ENCODE results near the gene RFX7. TPM values are rescaled to one million over a fixed set of nuclear protein-coding genes. Genes with fewer than 3 reads are reported as not detected.

RFX7 gene
- total RNA-seq = 39.8 and 44.8 TPM in 2 replicates
- 11.6 TPM for total RNA-seq (2013)
- polyA plus RNA-seq = 4.7 and 6.6 TPM in 2 replicates
- 16.3 and 20.8 TPM in 2 replicates for polyA minus RNA-seq

DNA sequence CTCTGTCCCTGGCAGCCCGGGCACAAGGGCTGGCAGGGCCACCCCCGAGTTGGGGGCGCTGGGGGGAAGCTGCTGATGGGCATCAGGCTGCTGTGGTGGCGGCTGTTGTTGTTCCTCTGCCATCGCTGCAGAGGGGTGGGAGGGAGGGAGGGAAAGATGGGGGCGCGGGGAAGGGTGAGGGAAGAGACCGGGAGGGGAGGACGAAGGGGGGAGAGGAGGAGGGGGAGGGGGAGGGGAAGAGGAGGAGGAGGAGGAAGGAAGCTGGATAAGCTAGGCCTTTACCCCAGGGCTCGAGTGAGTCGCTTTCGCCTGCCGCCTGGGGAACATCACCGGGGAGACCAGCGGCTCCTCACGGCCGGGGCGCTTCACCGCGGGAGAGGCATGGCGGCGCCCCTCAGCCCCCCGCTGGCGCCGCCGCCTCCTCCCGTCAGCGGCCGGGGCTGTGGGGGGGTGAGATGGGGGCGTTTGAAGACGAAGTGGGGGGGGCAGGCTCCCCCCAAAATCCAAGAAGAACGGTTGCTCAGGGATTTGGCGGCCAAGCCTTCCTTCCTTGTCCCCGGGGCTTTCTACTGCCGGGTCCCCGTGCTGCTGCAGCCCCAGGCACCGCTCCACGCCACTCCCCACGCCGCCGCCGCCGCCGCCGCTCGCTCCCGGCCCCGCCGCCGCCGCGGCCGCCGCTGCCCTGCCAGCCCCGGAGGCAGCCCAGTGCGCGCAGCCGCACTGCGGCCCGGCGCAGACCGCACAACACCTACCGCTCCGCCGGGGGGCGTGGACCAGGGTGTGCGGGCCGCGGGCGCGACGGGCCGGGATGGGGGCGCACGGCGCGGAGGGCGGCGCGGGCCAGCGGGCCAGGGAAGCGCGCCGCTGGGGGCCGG lies at the start of gene RFX7:
RFX7 (minus strand) TSS at position 717 of the 875 bp plus-strand sequence; CDS start at position 123, 594 bp downstream.
- H3K36me3 ChIP-seq (replicated peaks in 1 of 2; ENCODE audit: control extremely low read depth in 1 of 2, control insufficient read depth in 1 of 2, extremely low read depth in 1 of 2, insufficient read depth in 2 of 2, low read length in 1 of 2) = no peaks in the 10 kb centered on the region
- CTCF ChIA-PET = interaction anchor here (0.8 to 2.8 kb wide), 4 partner anchors 8 to 185 kb away, joined by 3 to 15 read pairs (median 4); no protein-coding TSS in a partner anchor
- under 1% methylated on average over 79 of the region's 85 CpGs for WGBS (ENCODE audit: insufficient coverage)
- Mint-ChIP-seq H3K27me3 (no peaks in the 10 kb centered on the region), H3K27ac (peak within 1 kb of the TSS; percentile 89), H3K9me3 (ENCODE audit: insufficient read depth) (no peaks in the 10 kb centered on the region), H3K4me3 (peak within 1 kb of the TSS; percentile 94), H3K4me1 (peaks cover 41% of the 10 kb centered on the region)
- H3K9ac ChIP-seq (ENCODE audit: low read length) = peak within 1 kb of the TSS; percentile 85
- H3K79me2 ChIP-seq (ENCODE audit: control insufficient read depth, insufficient read depth, low read length) = peaks cover 53% of the 10 kb centered on the region
- POLR2A ChIA-PET = interaction anchor here (0.6 to 0.8 kb wide), 5 partner anchors 43 to 1046 kb away, joined by 3 to 8 read pairs (median 5); partner anchors contain the start of gene RSL24D1
- H2AFZ ChIP-seq (ENCODE audit: insufficient read depth, low read depth, low read length, poor library complexity, severe bottlenecking) = peak within 1 kb of the TSS; percentile 94
- intact Hi-C loops (cut with micrococcal nuclease) = loop anchor here (2.0 to 10.0 kb wide), 4 partner anchors 149 to 1049 kb away; partner anchors contain the start of genes MNS1 and RSL24D1
- peaks cover 24 to 25% of the 10 kb centered on the region in 2 donors for H3K4me1 ChIP-seq (ENCODE audit: control insufficient read depth in 2 of 2, insufficient read depth in 2 of 2, low read length in 2 of 2)
- H3K27ac ChIP-seq (ENCODE audit: low read length in 2 of 2) = peak within 1 kb of the TSS; percentile 57 to 82
- peak within 1 kb of the TSS; percentile 79 for H3K4me2 ChIP-seq (replicated peaks; ENCODE audit: low read depth, low read length, poor library complexity, severe bottlenecking)
- no peaks in the 10 kb centered on the region for H3K9me3 ChIP-seq (ENCODE audit: control extremely low read depth in 1 of 3, control insufficient read depth in 2 of 3, insufficient read depth in 1 of 3, low read length in 2 of 3)
- H3K27me3 ChIP-seq (replicated peaks in 1 of 4; ENCODE audit: control extremely low read depth in 1 of 4, control insufficient read depth in 3 of 4, insufficient read depth in 4 of 4, low read length in 3 of 4) = no peaks in the 10 kb centered on the region
- ATAC-seq (ENCODE audit: low read depth) (peak; percentile 78), DNase-seq (peak; percentile 88)
- H3K4me3 ChIP-seq (ENCODE audit: control extremely low read depth in 1 of 5, extremely low read depth in 1 of 5, insufficient read depth in 1 of 5, low read depth in 2 of 5, low read length in 4 of 5) = peak within 1 kb of the TSS; percentile 57 to 93 (median 89)
- H4K20me1 ChIP-seq (ENCODE audit: control insufficient read depth, insufficient read depth, low read length, poor library complexity, severe bottlenecking) = no peaks in the 10 kb centered on the region
- TF ChIP-seq, protein P1, sequence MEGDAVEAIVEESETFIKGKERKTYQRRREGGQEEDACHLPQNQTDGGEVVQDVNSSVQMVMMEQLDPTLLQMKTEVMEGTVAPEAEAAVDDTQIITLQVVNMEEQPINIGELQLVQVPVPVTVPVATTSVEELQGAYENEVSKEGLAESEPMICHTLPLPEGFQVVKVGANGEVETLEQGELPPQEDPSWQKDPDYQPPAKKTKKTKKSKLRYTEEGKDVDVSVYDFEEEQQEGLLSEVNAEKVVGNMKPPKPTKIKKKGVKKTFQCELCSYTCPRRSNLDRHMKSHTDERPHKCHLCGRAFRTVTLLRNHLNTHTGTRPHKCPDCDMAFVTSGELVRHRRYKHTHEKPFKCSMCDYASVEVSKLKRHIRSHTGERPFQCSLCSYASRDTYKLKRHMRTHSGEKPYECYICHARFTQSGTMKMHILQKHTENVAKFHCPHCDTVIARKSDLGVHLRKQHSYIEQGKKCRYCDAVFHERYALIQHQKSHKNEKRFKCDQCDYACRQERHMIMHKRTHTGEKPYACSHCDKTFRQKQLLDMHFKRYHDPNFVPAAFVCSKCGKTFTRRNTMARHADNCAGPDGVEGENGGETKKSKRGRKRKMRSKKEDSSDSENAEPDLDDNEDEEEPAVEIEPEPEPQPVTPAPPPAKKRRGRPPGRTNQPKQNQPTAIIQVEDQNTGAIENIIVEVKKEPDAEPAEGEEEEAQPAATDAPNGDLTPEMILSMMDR (IDR thresholded peaks at IDR 0.05) = no peak
- TF ChIP-seq EZH2 (IDR thresholded peaks at IDR 0.05; ENCODE audit: borderline replicate concordance, insufficient read depth, low read depth, low read length, poor library complexity, severe bottlenecking) = no peak
